Measurements from ENCODE around the gene DNER. TPM values are rescaled to one million over a fixed set of nuclear protein-coding genes. Genes with fewer than 3 reads are reported as not detected.

The DNER gene
- total and polyA plus RNA-seq, 2 of the 13 experiments (the other 11 are each of a cell fraction or from before 2014, with no cell fraction given): not detected

DNA sequence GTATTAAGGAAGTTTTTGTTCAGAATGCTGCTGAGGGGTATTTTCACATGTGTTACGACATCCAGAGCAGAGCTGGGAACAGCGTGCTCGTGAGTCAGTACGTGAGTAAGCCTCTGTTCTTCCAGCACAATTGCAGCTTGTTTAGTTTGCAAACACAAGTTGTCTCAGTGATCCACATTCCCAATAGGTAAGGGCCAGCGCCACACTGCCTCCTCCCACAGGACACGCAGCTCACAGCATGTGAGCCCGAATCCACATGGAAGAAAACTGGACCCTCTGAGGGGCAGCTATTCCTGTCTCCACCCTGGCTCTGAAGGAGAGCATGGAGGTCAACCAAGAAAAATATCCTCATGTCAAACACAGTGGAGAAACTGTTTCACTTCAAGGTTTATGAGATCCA lies 269.3 kb downstream of the DNER start (continued):
- TF ChIP-seq DRAP1 (CRISPR knock-in tag; IDR thresholded peaks at IDR 0.05) (no peak), SAP130 (CRISPR knock-in tag; IDR thresholded peaks at IDR 0.05; ENCODE audit: low read depth) (peak; percentile 52), ZBTB21 (CRISPR knock-in tag; IDR thresholded peaks at IDR 0.05) (no peak), ZNF12 (CRISPR knock-in tag; IDR thresholded peaks at IDR 0.05) (peak; percentile 92), ZNF614 (CRISPR knock-in tag; IDR thresholded peaks at IDR 0.05; ENCODE audit: borderline replicate concordance) (0 out of 2 replicates have a peak, but pooled peaks have one; percentile 34), TGIF2 (CRISPR knock-in tag; IDR thresholded peaks at IDR 0.05) (peak; percentile 82; the same call in 1 of the 2 replicates), TEAD3 (CRISPR knock-in tag; optimal IDR thresholded peaks at IDR 0.05; ENCODE audit: borderline replicate concordance) (peak; percentile 59), YEATS2 (CRISPR knock-in tag; IDR thresholded peaks at IDR 0.05; ENCODE audit: borderline replicate concordance) (peak; percentile 46; the same call in 1 of the 2 replicates), MYPOP (CRISPR knock-in tag; IDR thresholded peaks at IDR 0.05) (no peak), SUZ12 (IDR thresholded peaks at IDR 0.05; ENCODE audit: low read depth, low read length) (no peak), ZNF501 (CRISPR knock-in tag; IDR thresholded peaks at IDR 0.05) (0 out of 2 replicates have a peak, but pooled peaks have one; percentile 25), CCAR2 (optimal IDR thresholded peaks at IDR 0.05; ENCODE audit: low read depth, low read length) (no peak), FOXJ3 (CRISPR knock-in tag; IDR thresholded peaks at IDR 0.05; ENCODE audit: borderline replicate concordance) (no peak), EED (CRISPR knock-in tag; IDR thresholded peaks at IDR 0.05) (no peak), ZNF747 (CRISPR knock-in tag; IDR thresholded peaks at IDR 0.05; ENCODE audit: borderline replicate concordance) (no peak), THAP11 (CRISPR knock-in tag; IDR thresholded peaks at IDR 0.05) (0 out of 2 replicates have a peak, but pooled peaks have one; percentile 33), MIER2 (CRISPR knock-in tag; IDR thresholded peaks at IDR 0.05) (peak; percentile 69; the same call in 1 of the 2 replicates), ISL2 (CRISPR knock-in tag; IDR thresholded peaks at IDR 0.05) (0 out of 2 replicates have a peak, but pooled peaks have one; percentile 26), MIER3 (CRISPR knock-in tag; IDR thresholded peaks at IDR 0.05; ENCODE audit: borderline replicate concordance) (0 out of 2 replicates have a peak, but pooled peaks have one; percentile 59)
- TF ChIP-seq, protein P1, sequence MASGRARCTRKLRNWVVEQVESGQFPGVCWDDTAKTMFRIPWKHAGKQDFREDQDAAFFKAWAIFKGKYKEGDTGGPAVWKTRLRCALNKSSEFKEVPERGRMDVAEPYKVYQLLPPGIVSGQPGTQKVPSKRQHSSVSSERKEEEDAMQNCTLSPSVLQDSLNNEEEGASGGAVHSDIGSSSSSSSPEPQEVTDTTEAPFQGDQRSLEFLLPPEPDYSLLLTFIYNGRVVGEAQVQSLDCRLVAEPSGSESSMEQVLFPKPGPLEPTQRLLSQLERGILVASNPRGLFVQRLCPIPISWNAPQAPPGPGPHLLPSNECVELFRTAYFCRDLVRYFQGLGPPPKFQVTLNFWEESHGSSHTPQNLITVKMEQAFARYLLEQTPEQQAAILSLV (CRISPR knock-in tag; IDR thresholded peaks at IDR 0.05; ENCODE audit: borderline replicate concordance): no peak
- TF ChIP-seq, protein P2, sequence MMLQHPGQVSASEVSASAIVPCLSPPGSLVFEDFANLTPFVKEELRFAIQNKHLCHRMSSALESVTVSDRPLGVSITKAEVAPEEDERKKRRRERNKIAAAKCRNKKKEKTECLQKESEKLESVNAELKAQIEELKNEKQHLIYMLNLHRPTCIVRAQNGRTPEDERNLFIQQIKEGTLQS (CRISPR knock-in tag; IDR thresholded peaks at IDR 0.05): peak; percentile 50; the same call in 1 of the 2 replicates
- TF ChIP-seq, protein P3, sequence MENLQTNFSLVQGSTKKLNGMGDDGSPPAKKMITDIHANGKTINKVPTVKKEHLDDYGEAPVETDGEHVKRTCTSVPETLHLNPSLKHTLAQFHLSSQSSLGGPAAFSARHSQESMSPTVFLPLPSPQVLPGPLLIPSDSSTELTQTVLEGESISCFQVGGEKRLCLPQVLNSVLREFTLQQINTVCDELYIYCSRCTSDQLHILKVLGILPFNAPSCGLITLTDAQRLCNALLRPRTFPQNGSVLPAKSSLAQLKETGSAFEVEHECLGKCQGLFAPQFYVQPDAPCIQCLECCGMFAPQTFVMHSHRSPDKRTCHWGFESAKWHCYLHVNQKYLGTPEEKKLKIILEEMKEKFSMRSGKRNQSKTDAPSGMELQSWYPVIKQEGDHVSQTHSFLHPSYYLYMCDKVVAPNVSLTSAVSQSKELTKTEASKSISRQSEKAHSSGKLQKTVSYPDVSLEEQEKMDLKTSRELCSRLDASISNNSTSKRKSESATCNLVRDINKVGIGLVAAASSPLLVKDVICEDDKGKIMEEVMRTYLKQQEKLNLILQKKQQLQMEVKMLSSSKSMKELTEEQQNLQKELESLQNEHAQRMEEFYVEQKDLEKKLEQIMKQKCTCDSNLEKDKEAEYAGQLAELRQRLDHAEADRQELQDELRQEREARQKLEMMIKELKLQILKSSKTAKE (CRISPR knock-in tag; IDR thresholded peaks at IDR 0.05; ENCODE audit: borderline replicate concordance): no peak
- TF ChIP-seq, protein P4, sequence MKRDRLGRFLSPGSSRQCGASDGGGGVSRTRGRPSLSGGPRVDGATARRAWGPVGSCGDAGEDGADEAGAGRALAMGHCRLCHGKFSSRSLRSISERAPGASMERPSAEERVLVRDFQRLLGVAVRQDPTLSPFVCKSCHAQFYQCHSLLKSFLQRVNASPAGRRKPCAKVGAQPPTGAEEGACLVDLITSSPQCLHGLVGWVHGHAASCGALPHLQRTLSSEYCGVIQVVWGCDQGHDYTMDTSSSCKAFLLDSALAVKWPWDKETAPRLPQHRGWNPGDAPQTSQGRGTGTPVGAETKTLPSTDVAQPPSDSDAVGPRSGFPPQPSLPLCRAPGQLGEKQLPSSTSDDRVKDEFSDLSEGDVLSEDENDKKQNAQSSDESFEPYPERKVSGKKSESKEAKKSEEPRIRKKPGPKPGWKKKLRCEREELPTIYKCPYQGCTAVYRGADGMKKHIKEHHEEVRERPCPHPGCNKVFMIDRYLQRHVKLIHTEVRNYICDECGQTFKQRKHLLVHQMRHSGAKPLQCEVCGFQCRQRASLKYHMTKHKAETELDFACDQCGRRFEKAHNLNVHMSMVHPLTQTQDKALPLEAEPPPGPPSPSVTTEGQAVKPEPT (CRISPR knock-in tag; IDR thresholded peaks at IDR 0.05; ENCODE audit: low read depth): no peak

All from HepG2 (cell line).